ENCODE results near the gene VWA5A.

VWA5A gene

GRCh38 chr11:124114942-124115781 lies at the start of gene VWA5A:
Gene VWA5A, plus strand, starts transcription at chr11:124115450. Its CDS starts 2,062 bp downstream, at chr11:124117512.
- TF ChIP-seq CTCF (IDR thresholded peaks at IDR 0.05; ENCODE audit: extremely low read depth, insufficient read depth, missing control alignments) = no peak
- DNase-seq (ENCODE audit: low spot score) = peak; percentile 75
- in situ Hi-C loops (cut with MboI; ENCODE audit: low pct_unique_long_range_greater_than_20kb, low sequenced_read_pairs, unreplicated experiment) = no loop called here

- no peak for DNase-seq (ENCODE audit: low spot score)
- in situ Hi-C loops (cut with MboI; ENCODE audit: low pct_unique_long_range_greater_than_20kb, low sequenced_read_pairs, unreplicated experiment) = loop anchor here (25.0 kb wide), 1 partner anchor 519 kb away; no protein-coding TSS in a partner anchor
- TF ChIP-seq CTCF (IDR thresholded peaks at IDR 0.05; ENCODE audit: extremely low read depth, insufficient read depth, missing control alignments) = no peak
Measured at GRCh38 chr11:124068601-124069110, 46.6 kb upstream of the VWA5A start.

- in situ Hi-C loops (cut with MboI; ENCODE audit: low pct_unique_long_range_greater_than_20kb, low sequenced_read_pairs, unreplicated experiment) = loop anchor here (25.0 kb wide), 1 partner anchor 518 kb away; no protein-coding TSS in a partner anchor
- no peak for DNase-seq (ENCODE audit: low spot score)
- peak; percentile 72 for TF ChIP-seq CTCF (IDR thresholded peaks at IDR 0.05; ENCODE audit: extremely low read depth, insufficient read depth, missing control alignments)
Measured at GRCh38 chr11:124069429-124070401, 45.5 kb upstream of the VWA5A start.

GRCh38 chr11:124070915-124071622 lies 44.2 kb upstream of the VWA5A start:
- in situ Hi-C loops (cut with MboI; ENCODE audit: low pct_unique_long_range_greater_than_20kb, low sequenced_read_pairs, unreplicated experiment) = loop anchor here (25.0 kb wide), 1 partner anchor 516 kb away; no protein-coding TSS in a partner anchor
- TF ChIP-seq CTCF (IDR thresholded peaks at IDR 0.05; ENCODE audit: extremely low read depth, insufficient read depth, missing control alignments) = peak; percentile 71
- peak; percentile 64 for DNase-seq (ENCODE audit: low spot score)

- no peak for DNase-seq (ENCODE audit: low spot score)
- in situ Hi-C loops (cut with MboI; ENCODE audit: low pct_unique_long_range_greater_than_20kb, low sequenced_read_pairs, unreplicated experiment) = loop anchor here (25.0 kb wide), 1 partner anchor 516 kb away; no protein-coding TSS in a partner anchor
- no peak for TF ChIP-seq CTCF (IDR thresholded peaks at IDR 0.05; ENCODE audit: extremely low read depth, insufficient read depth, missing control alignments)
Measured at GRCh38 chr11:124071623-124071948, 43.7 kb upstream of the VWA5A start.
